Midbrain (tissue), 1 donor: ENCODE data around the gene STX1A.
"Not testable (repeated sequence)": the region's sequence is repeated elsewhere in the genome, so short reads cannot be mapped to it uniquely, and the experiment has no call there.

ENCODE experiments used
- DNase-seq: peaks from one replicate; lab custom pipeline; 2025; lab: John Stamatoyannopoulos, UW

STX1A gene

GRCh38 chr7:73735528-73735905 is 16.0 kb upstream of the STX1A start:
- no peak for DNase-seq

- DNase-seq, result peak; percentile 46
These were observed 15.4 kb upstream of the STX1A start for GRCh38 chr7:73734619-73735527.

- no peak for DNase-seq
These were observed 12.9 kb upstream of the STX1A start for GRCh38 chr7:73732397-73732796.

GRCh38 chr7:73730485-73730884 is 11.0 kb upstream of the STX1A start:
- DNase-seq, result no peak

- no peak for DNase-seq
These were observed 9.1 kb upstream of the STX1A start for GRCh38 chr7:73728551-73728950.

- DNase-seq, result no peak
These were observed 8.5 kb upstream of the STX1A start for GRCh38 chr7:73727952-73728351.

GRCh38 chr7:73726083-73726466 is 6.6 kb upstream of the STX1A start:
- DNase-seq, result no peak

- no peak for DNase-seq
These were observed 4.3 kb upstream of the STX1A start for GRCh38 chr7:73723813-73724212.

- no peak for DNase-seq
These were observed 3.3 kb upstream of the STX1A start for GRCh38 chr7:73722785-73723184.

- DNase-seq, result not testable (repeated sequence)
These were observed 2.7 kb upstream of the STX1A start for GRCh38 chr7:73722182-73722581.

GRCh38 chr7:73721377-73721817 is 1.9 kb upstream of the STX1A start:
- peak; percentile 75 for DNase-seq

GRCh38 chr7:73720443-73720842 is 974 bp upstream of the STX1A start:
- not testable (repeated sequence) for DNase-seq

- DNase-seq, result no peak
These were observed 319 bp upstream of the STX1A start for GRCh38 chr7:73719806-73720169.

- DNase-seq, result no peak
These were observed 1.0 kb downstream of the STX1A start for GRCh38 chr7:73718438-73718881.

- DNase-seq, result no peak
These were observed 1.5 kb downstream of the STX1A start for GRCh38 chr7:73717991-73718405.

GRCh38 chr7:73717025-73717807 is 2.3 kb downstream of the STX1A start:
- no peak for DNase-seq

- no peak for DNase-seq
These were observed 3.1 kb downstream of the STX1A start for GRCh38 chr7:73716318-73716890.

- DNase-seq, result no peak
These were observed 3.7 kb downstream of the STX1A start for GRCh38 chr7:73715648-73716317.

GRCh38 chr7:73713319-73713718 is 6.2 kb downstream of the STX1A start:
- not testable (repeated sequence) for DNase-seq

GRCh38 chr7:73712773-73713172 is 6.7 kb downstream of the STX1A start:
- no peak for DNase-seq

GRCh38 chr7:73708961-73709549 is 10.4 kb downstream of the STX1A start:
- DNase-seq, result no peak
